PC-3 (cell line): ENCODE results near the gene A3GALT2. TPM values are rescaled to one million over a fixed set of nuclear protein-coding genes. Genes with fewer than 3 reads are reported as not detected.

Source experiments
- ATAC-seq: fragments of 200-7000 bp; cut with Tn5 transposase; 2 replicates; pipeline ENCODE4 v1.9.1; 2020; ENCODE audit warnings: mild to moderate bottlenecking, moderate library complexity
- BruUV-seq: library from RNA; stranded (reverse); fragments of 400-500 nt; replicated peaks from 2 replicates; lab custom pipeline; 2021; lab: Mats Ljungman, UMichigan
- CTCF ChIA-PET: fragments of 300-600 bp; sonication (Branson Sonifier 250); formaldehyde crosslinking; loops from one replicate; lab custom pipeline; 2022; ENCODE audit warnings: antibody characterized with exemption; lab: Charles Lee
- POLR2A ChIA-PET: fragments of 300-600 bp; sonication (Branson Sonifier 250); formaldehyde crosslinking; loops from one replicate; lab custom pipeline; 2022; ENCODE audit warnings: antibody characterized with exemption; ENCODE audit not compliant: unreplicated experiment; lab: Charles Lee
- DNase-seq: peaks from one replicate; pipeline ENCODE4 v3.0.0-alpha.2; 2015
- H2AFZ ChIP-seq: fragments of 300-600 bp; sonication (generic); 2 replicates; pipeline ENCODE4 v1.6.0; 2016; ENCODE audit warnings: antibody characterized with exemption, low read length
- H3F3A ChIP-seq: fragments of 300-600 bp; sonication (generic); one replicate; pipeline ENCODE4 v1.6.0; 2017; ENCODE audit warnings: antibody characterized with exemption, low read length, control low read depth, mild to moderate bottlenecking; ENCODE audit not compliant: unreplicated experiment
- H3K27ac ChIP-seq: fragments of 300-600 bp; sonication (generic); 2 replicates; pipeline ENCODE4 v1.5.1; 2016; ENCODE audit warnings: mild to moderate bottlenecking, low read length
- H3K27me3 ChIP-seq: fragments of 300-600 bp; sonication (generic); 2 replicates; pipeline ENCODE4 v1.6.1; 2016; ENCODE audit warnings: low read length, mixed read lengths
- H3K36me3 ChIP-seq: fragments of 300-600 bp; sonication (generic); 2 replicates; pipeline ENCODE4 v1.6.1; 2016; ENCODE audit warnings: low read depth, mixed run types, low read length, mixed read lengths
- H3K4me1 ChIP-seq: fragments of 300-600 bp; sonication (generic); 2 replicates; pipeline ENCODE4 v1.5.1; 2016; ENCODE audit warnings: low read length; ENCODE audit not compliant: insufficient read depth
- H3K4me2 ChIP-seq: fragments of 300-600 bp; sonication (generic); 2 replicates; pipeline ENCODE4 v1.6.0; 2016; ENCODE audit warnings: low read length
- H3K4me3 ChIP-seq: fragments of 300-600 bp; sonication (generic); 2 replicates; pipeline ENCODE4 v1.5.1; 2016; ENCODE audit warnings: mild to moderate bottlenecking, low read length, mixed read lengths
- H3K79me2 ChIP-seq: fragments of 300-600 bp; sonication (generic); 2 replicates; pipeline ENCODE4 v1.6.1; 2017; ENCODE audit warnings: low read length, mixed read lengths
- H3K9ac ChIP-seq: fragments of 300-600 bp; sonication (generic); 2 replicates; pipeline ENCODE4 v1.6.0; 2016; ENCODE audit warnings: mild to moderate bottlenecking, low read length
- H3K9me2 ChIP-seq: fragments of 300-600 bp; sonication (generic); replicated peaks from 2 replicates; pipeline ENCODE4 v1.6.1; 2016; ENCODE audit warnings: mixed run types, low read length, mixed read lengths
- H3K9me3 ChIP-seq: fragments of 300-600 bp; sonication (generic); 2 replicates; pipeline ENCODE4 v1.6.1; 2016; ENCODE audit warnings: low read length, mixed read lengths
- H4K20me1 ChIP-seq: fragments of 300-600 bp; sonication (generic); 2 replicates; pipeline ENCODE4 v1.6.1; 2016; ENCODE audit warnings: low read length, mixed read lengths
- CTCF ChIP-seq: fragments of 300-600 bp; sonication (generic); conservative IDR thresholded peaks from 2 replicates; pipeline ENCODE4 v1.5.1; 2017; ENCODE audit warnings: antibody characterized with exemption, low read depth, mild to moderate bottlenecking, low read length
- EZH2 ChIP-seq: fragments of 300-600 bp; sonication (generic); IDR thresholded peaks from one replicate; pipeline ENCODE4 v1.6.1; 2017; ENCODE audit warnings: antibody characterized with exemption, mild to moderate bottlenecking, low read length; ENCODE audit not compliant: unreplicated experiment
- EZH2phosphoT487 ChIP-seq: fragments of 300-600 bp; sonication (generic); IDR thresholded peaks from 2 replicates; pipeline ENCODE4 v1.6.1; 2018; ENCODE audit warnings: mild to moderate bottlenecking, antibody characterized with exemption, low read length, borderline replicate concordance
- intact Hi-C: fragments of 100-400 bp; cut with micrococcal nuclease; formaldehyde crosslinking; loops from 2 replicates; pipeline ENCODE4 v1.9.0; 2023
- total RNA-seq: library from RNA; depleted of rRNA; stranded (reverse); fragments of >200 nt; gene quantifications from 2 replicates; pipeline ENCODE4 v1.2.3, GENCODE V29; 2014

Gene A3GALT2
- total RNA-seq, 1 experiment from 2014 or later = not detected

GRCh38 chr1:33369081-33369480 lies 48.2 kb upstream of the A3GALT2 start:
- H3K36me3 ChIP-seq = peaks cover 42% of the 10 kb centered on the region
- POLR2A ChIA-PET = no interaction called here
- CTCF ChIA-PET = no interaction called here
- TF ChIP-seq CTCF (no peak), EZH2 (no peak), EZH2phosphoT487 (no peak)
- no peaks in the 10 kb centered on the region for H3K27me3 ChIP-seq
- H2AFZ ChIP-seq = no peak overlapping the region
- H3K79me2 ChIP-seq = no peaks in the 10 kb centered on the region
- H3K4me1 ChIP-seq = no peaks in the 10 kb centered on the region
- DNase-seq = no peak
- H3K9ac ChIP-seq = no peak overlapping the region
- no peaks in the 10 kb centered on the region for H3K9me2 ChIP-seq
- intact Hi-C loops = loop anchor here (5.0 to 10.0 kb wide), 4 partner anchors 88 to 246 kb away; partner anchors contain the start of gene ZSCAN20
- no peaks in the 10 kb centered on the region for H3K9me3 ChIP-seq
- H3F3A ChIP-seq = no peaks in the 10 kb centered on the region
- no peak overlapping the region for H3K4me3 ChIP-seq
- BruUV-seq = no TSS peak
- H4K20me1 ChIP-seq = no peaks in the 10 kb centered on the region
- H3K27ac ChIP-seq = no peak overlapping the region
- H3K4me2 ChIP-seq = no peak overlapping the region
- ATAC-seq = no peak

- Histone ChIP-seq H2AFZ (no peak overlapping the region), H4K20me1 (no peaks in the 10 kb centered on the region), H3K4me3 (no peak overlapping the region), H3K27ac (no peak overlapping the region), H3K9me3 (no peaks in the 10 kb centered on the region), H3K9ac (no peak overlapping the region), H3F3A (no peaks in the 10 kb centered on the region), H3K4me2 (no peak overlapping the region), H3K36me3 (peaks cover 44% of the 10 kb centered on the region), H3K27me3 (no peaks in the 10 kb centered on the region), H3K9me2 (no peaks in the 10 kb centered on the region), H3K79me2 (no peaks in the 10 kb centered on the region), H3K4me1 (no peaks in the 10 kb centered on the region)
- POLR2A ChIA-PET = no interaction called here
- intact Hi-C loops = loop anchor here (5.0 to 10.0 kb wide), 4 partner anchors 89 to 246 kb away; partner anchors contain the start of gene ZSCAN20
- CTCF ChIA-PET = no interaction called here
- DNase-seq (no peak), ATAC-seq (no peak)
- TF ChIP-seq EZH2 = no peak
- TF ChIP-seq EZH2phosphoT487 = no peak
- BruUV-seq = no TSS peak
Observed at GRCh38 chr1:33368431-33368830, 47.5 kb upstream of the A3GALT2 start.

- no peak overlapping the region for H3K27ac ChIP-seq
- no peak overlapping the region for H3K4me2 ChIP-seq
- no peaks in the 10 kb centered on the region for H3K79me2 ChIP-seq
- ChIA-PET CTCF (no interaction called here), POLR2A (no interaction called here)
- H3K9ac ChIP-seq = no peak overlapping the region
- peak; percentile 86 for ATAC-seq
- TF ChIP-seq EZH2 (no peak), CTCF (peak; percentile 92)
- no peaks in the 10 kb centered on the region for H3K27me3 ChIP-seq
- no peaks in the 10 kb centered on the region for H3K4me1 ChIP-seq
- DNase-seq = peak; percentile 81
- no peak overlapping the region for H3K4me3 ChIP-seq
- intact Hi-C loops = loop anchor here (1.0 to 10.0 kb wide), 5 partner anchors 72 to 247 kb away; partner anchors contain the start of gene ZSCAN20
- no TSS peak for BruUV-seq
- peaks cover 48% of the 10 kb centered on the region for H3K36me3 ChIP-seq
- H2AFZ ChIP-seq = 0 out of 2 replicates have a peak overlapping the region, but pooled peaks have one; percentile 38
- H3F3A ChIP-seq = no peaks in the 10 kb centered on the region
- no peaks in the 10 kb centered on the region for H3K9me2 ChIP-seq
- H4K20me1 ChIP-seq = no peaks in the 10 kb centered on the region
- H3K9me3 ChIP-seq = no peaks in the 10 kb centered on the region
Observed at GRCh38 chr1:33367485-33368405, 46.8 kb upstream of the A3GALT2 start.
